ENCODE results near the gene LSM11.
A peak's percentile ranks its signal among the peaks of the same experiment; 100 is the strongest.
"Not testable (repeated sequence)": the region's sequence is repeated elsewhere in the genome, so short reads cannot be mapped to it uniquely, and the experiment has no call there.

Gene LSM11

DNA sequence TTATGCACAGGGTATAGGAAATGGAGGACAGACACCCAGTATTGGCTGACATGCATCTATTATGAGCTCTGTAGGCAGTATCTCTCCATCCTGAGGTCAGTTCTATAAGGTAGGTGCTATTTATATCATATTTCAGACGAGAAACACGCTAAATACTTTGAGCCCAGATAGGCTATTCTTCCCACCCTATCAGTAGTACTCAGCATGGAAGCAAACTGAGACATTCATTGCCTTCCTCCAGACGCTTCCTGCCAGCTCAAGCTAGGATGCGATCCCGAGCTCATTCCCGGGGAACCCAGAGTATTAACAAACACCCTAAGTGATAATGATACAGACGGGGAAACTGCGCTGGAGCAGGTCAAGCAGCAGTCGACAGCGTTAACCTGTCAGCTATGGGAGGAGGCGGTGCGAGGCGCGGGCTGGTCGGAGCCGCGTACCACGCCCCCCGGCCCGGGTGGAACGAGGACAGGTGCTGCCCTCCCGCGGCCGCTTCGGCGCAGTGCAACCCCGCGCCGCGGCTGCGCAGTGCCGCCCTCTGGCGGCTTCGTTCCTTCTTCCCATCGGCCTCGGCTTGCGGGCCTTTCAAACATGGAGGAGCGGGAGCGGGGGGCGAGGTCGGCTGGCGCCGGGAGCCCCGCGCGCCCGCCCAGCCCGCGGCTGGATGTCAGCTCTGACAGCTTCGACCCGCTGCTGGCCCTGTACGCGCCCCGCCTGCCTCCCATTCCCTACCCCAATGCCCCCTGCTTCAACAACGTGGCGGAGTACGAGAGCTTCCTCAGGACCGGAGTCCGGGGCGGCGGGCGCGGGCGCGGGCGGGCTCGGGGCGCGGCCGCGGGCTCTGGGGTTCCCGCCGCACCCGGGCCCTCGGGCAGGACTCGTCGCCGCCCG, at the start of gene LSM11:
Gene LSM11, plus strand, starts transcription at position 550 of the 888 bp plus-strand sequence. Its CDS starts 39 bp downstream, at position 589.
- DNase-seq (ENCODE audit: low read depth), result peak; percentile 88

GRCh38 chr5:157693816-157694215, 49.7 kb upstream of the LSM11 start:
- DNase-seq (ENCODE audit: low read depth), result not testable (repeated sequence)

- not testable (repeated sequence) for DNase-seq (ENCODE audit: low read depth)
These were observed 47.4 kb upstream of the LSM11 start for GRCh38 chr5:157696154-157696553.

DNA sequence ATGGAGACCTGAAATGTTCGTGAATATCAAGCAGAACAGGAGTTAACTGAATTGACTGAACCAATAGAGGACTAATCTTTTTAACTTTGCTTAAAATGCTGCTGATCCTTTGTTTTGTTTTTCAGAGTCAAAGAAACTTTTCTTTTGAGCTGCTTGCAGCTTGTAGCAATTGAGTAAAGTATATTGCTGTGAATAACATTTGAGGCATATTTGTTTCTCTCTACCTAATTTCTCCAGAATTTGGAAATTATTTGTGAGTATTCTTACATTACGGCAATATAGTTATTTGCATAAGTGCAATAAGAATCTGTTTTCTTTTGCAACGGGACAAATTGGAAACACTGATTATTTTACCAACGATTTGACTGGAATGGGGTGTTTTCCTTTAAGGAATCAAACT, 44.8 kb upstream of the LSM11 start:
- not testable (repeated sequence) for DNase-seq (ENCODE audit: low read depth)

DNA sequence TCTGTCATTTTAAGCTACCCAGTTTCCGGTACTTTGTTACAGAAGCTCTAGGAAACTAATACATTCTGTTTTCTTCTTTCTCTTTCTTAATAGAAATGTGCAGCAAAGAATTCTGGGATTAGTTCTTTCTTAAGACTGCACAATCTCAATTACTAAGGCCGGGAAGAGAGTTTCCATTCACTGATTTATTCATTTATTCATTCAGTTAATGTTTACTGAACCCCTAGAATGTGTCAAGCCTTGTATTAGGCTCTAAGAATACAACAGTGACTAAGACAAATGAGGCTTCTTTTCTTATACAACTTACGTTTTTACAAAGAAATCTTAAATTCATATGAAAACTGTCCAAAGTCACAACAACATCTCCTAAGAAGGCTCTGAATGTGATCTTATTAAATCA, 39.8 kb upstream of the LSM11 start:
- no peak for DNase-seq (ENCODE audit: low read depth)

- no peak for DNase-seq (ENCODE audit: low read depth)
These were observed 34.6 kb upstream of the LSM11 start for GRCh38 chr5:157708866-157709265.

DNA sequence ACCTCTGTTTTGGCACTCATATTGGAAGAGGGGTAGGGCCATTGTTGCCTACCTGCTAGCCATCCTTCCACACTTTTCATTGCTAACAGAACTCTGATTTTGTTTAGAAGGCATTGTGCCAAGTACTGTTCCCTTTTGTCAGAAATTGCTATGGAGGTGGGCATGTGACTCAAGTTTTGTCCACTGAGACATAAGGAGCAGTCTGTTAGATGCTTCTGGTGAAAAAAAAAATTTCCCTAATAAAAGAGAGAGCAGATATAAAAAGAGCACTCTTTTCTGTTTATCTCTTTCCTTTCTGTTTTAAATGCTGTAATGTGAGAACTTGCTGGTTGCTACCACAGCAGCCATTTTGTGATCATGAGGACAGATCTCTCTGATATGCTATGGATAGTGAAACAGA, 34.2 kb upstream of the LSM11 start:
- no peak for DNase-seq (ENCODE audit: low read depth)

DNA sequence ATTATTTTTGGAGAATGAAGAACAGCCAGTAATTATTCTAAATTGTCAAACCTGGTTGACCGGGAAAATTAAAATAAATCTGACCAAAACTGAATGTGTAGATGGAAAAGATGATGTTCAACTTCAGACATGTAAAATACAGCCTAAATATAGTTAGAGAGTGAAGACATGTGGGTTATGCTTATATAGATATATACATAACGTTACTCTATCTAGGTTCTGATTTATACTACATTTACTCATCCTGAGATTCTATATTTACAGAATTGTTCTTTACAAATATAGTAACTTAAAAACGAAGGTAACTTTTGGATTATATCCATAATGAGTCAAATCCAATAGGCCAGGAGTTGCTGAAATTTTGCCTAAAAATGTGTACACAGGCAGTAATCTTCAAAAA, 33.1 kb upstream of the LSM11 start:
- DNase-seq (ENCODE audit: low read depth), result no peak

DNA sequence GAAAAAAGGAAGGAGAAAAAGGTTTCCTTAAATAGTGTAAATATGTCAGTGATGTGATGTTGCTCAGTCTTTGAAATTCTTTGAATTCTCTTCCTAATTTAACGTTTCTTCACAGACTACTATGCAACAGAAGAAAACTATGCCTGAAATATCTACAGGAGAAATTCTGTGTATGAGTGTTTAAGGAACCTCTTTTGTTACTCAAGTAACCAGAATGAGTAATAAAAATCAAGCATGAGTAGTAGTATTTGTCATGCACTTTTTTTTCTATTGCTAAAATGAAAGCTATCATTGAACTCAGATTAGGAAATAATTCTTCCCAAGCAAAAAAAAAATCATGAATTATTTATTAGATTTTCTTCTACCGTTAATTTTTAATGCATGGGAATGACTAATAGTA, 32.6 kb upstream of the LSM11 start:
- no peak for DNase-seq (ENCODE audit: low read depth)

GRCh38 chr5:157713830-157714595, 29.5 kb upstream of the LSM11 start:
- DNase-seq (ENCODE audit: low read depth), result no peak

DNA sequence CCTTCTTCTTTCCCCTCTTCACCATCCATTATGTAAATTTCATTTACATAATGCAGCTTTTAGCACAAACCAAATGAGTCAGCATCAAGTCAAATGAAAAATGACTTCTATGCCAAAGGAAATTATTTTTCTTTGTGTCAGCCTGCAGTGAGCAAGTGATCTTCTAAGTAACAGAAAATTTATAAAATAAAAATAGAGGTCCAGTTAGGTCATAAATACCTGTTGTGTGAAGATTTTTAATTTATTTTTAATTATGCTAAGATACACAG, 29.0 kb upstream of the LSM11 start:
- no peak for DNase-seq (ENCODE audit: low read depth)

DNA sequence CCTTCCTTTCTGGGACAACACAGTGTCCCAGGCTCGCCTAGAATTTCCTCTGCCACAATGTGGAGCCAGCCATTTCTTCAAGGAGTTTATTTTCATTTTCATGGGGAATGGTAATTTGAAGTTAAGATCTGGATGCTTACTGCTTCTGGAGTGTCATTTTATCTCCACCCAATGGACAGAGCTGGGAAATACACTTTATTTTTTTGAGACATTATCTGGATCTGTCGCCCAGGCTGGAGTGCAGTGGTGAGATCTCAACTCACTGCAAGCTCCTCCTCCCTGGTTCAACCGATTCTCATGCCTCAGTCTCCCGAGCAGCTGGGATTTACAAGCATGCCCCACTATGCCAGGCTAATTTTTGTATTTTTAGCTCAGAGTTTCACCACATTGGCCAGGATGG, 25.0 kb upstream of the LSM11 start:
- DNase-seq (ENCODE audit: low read depth), result no peak

GRCh38 chr5:157719245-157719644, 24.3 kb upstream of the LSM11 start:
- DNase-seq (ENCODE audit: low read depth), result no peak

DNA sequence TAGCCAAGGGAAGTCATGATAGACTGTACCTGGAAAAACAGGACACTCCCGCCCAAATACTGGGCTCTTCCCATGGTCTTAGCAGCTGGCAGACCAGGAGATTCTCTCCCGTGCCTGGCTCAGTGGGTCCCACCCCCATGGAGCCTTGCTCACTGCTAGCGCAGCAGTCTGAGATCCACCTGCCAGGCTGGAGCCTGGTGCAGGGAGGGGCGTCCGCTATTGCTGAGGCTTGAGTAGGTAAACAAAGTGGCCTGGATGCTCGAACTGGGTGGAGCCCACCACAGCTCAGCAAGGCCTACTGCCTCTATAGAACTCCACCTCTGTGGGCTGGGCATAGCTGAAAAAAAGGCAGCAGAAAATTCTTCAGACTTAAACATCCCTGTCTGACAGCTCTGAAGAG, 22.4 kb upstream of the LSM11 start:
- no peak for DNase-seq (ENCODE audit: low read depth)

GRCh38 chr5:157722895-157723294, 20.6 kb upstream of the LSM11 start:
- not testable (repeated sequence) for DNase-seq (ENCODE audit: low read depth)

- DNase-seq (ENCODE audit: low read depth), result not testable (repeated sequence)
These were observed 16.9 kb upstream of the LSM11 start for GRCh38 chr5:157726607-157727006.

- DNase-seq (ENCODE audit: low read depth), result not testable (repeated sequence)
These were observed 15.7 kb upstream of the LSM11 start for GRCh38 chr5:157727858-157728257.

- no peak for DNase-seq (ENCODE audit: low read depth)
These were observed 13.7 kb upstream of the LSM11 start for GRCh38 chr5:157729858-157730257.

GRCh38 chr5:157730900-157731271, 12.6 kb upstream of the LSM11 start:
- no peak for DNase-seq (ENCODE audit: low read depth)

- peak; percentile 97 for DNase-seq (ENCODE audit: low read depth)
These were observed 12.0 kb upstream of the LSM11 start, which contains the start of gene THG1L for GRCh38 chr5:157731272-157732129. THG1L (plus strand) TSS chr5:157731420; CDS start chr5:157731441, 21 bp downstream.

DNA sequence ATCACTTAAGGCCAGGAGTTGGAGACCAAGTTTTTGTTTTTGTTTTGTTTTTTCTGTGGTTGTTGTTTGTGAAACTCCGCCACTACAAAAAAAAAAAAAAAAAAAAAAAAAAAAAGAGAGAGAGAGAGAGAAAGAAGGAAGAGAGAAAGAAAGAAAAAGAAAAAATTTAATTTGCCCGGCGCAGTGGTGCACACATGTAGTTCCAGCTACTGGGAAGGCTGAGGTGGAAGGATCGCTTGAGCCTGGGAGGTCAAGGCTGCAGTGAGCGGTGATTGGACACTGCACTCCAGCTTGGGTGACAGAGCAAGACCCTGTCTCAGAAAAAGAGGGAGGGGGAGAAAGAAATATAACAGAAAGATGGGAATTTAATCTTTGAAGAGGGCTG, 11.4 kb upstream of the LSM11 start:
- DNase-seq (ENCODE audit: low read depth), result no peak

- no peak for DNase-seq (ENCODE audit: low read depth)
These were observed 10.8 kb upstream of the LSM11 start for GRCh38 chr5:157732596-157733262.
